ENCODE results near the gene KIAA1671.

- TF ChIP-seq CTCF (IDR thresholded peaks at IDR 0.05 in 4 of 5, conservative IDR thresholded peaks at IDR 0.05 in 1 of 5) (no peak), POLR2A (IDR thresholded peaks at IDR 0.05) (no peak)
These were observed 32.5 kb upstream of the KIAA1671 start for GRCh38 chr22:24920029-24920428.
